WTC11 (cell line): ENCODE data around the gene CELF4.

Experiments used
- ETV6 ChIP-seq: sonication (generic); formaldehyde crosslinking; IDR thresholded peaks from 2 replicates; pipeline ENCODE4 v1.8.1; 2022; ENCODE audit warnings: mild to moderate bottlenecking, missing genetic modification reagents
- GRHL2 ChIP-seq: fragments of 250-450 bp; sonication (Bioruptor Pico); IDR thresholded peaks from 2 replicates; pipeline ENCODE4 v1.8.0; 2022; ENCODE audit warnings: mild to moderate bottlenecking, moderate library complexity; ENCODE audit not compliant: insufficient replicate concordance, severe bottlenecking
- SMAD3 ChIP-seq: sonication (generic); formaldehyde crosslinking; IDR thresholded peaks from 2 replicates; pipeline ENCODE4 v1.8.0; 2022; ENCODE audit warnings: missing genetic modification reagents, mild to moderate bottlenecking, borderline replicate concordance
- TEAD4 ChIP-seq: sonication (generic); formaldehyde crosslinking; IDR thresholded peaks from 2 replicates; pipeline ENCODE4 v1.8.0; 2022; ENCODE audit warnings: mild to moderate bottlenecking, missing genetic modification reagents
- TP53 ChIP-seq: sonication (generic); formaldehyde crosslinking; IDR thresholded peaks from 2 replicates; pipeline ENCODE4 v1.8.1; 2023; ENCODE audit warnings: mild to moderate bottlenecking, missing genetic modification reagents
- ZNF138 ChIP-seq: sonication (generic); formaldehyde crosslinking; conservative IDR thresholded peaks from 2 replicates; pipeline ENCODE4 v1.8.1; 2022; ENCODE audit warnings: mild to moderate bottlenecking, moderate library complexity, missing genetic modification reagents
- TF ChIP-seq, protein P1 (sequence below): fragments of 200-600 bp; IDR thresholded peaks from 2 replicates; pipeline ENCODE4 v1.8.0; 2022; ENCODE audit warnings: antibody characterized with exemption
- TF ChIP-seq, protein P2 (sequence below): sonication (generic); formaldehyde crosslinking; conservative IDR thresholded peaks from 2 replicates; pipeline ENCODE4 v1.8.1; 2023; ENCODE audit warnings: mild to moderate bottlenecking, low read depth, missing genetic modification reagents, moderate library complexity
- TF ChIP-seq, protein P3 (sequence below): sonication (generic); formaldehyde crosslinking; IDR thresholded peaks from 2 replicates; pipeline ENCODE4 v1.8.0; 2022; ENCODE audit warnings: mild to moderate bottlenecking, missing genetic modification reagents
- TF ChIP-seq, protein P4 (sequence below): sonication (generic); formaldehyde crosslinking; IDR thresholded peaks from 2 replicates; pipeline ENCODE4 v1.8.1; 2023; ENCODE audit warnings: mild to moderate bottlenecking, missing genetic modification reagents

DNA sequence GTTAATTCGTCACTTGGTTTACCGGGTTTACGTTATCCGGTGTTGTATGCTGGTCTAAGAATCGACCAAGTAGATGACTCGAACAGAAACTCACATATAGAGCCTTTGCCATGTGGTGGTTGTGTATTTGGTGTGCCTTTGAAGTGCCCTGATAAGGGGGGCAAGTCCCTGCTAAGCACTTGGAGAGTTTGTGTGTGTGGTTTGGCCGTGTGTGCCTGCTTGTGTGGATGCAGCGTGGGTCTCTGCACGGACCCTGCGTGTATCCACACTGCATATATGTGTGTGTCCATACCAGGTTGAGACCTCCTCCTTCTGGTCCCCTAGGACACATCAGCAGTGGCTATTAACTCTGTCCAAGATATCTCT is 2.4 kb upstream of the CELF4 start:
- TF ChIP-seq, protein P1, sequence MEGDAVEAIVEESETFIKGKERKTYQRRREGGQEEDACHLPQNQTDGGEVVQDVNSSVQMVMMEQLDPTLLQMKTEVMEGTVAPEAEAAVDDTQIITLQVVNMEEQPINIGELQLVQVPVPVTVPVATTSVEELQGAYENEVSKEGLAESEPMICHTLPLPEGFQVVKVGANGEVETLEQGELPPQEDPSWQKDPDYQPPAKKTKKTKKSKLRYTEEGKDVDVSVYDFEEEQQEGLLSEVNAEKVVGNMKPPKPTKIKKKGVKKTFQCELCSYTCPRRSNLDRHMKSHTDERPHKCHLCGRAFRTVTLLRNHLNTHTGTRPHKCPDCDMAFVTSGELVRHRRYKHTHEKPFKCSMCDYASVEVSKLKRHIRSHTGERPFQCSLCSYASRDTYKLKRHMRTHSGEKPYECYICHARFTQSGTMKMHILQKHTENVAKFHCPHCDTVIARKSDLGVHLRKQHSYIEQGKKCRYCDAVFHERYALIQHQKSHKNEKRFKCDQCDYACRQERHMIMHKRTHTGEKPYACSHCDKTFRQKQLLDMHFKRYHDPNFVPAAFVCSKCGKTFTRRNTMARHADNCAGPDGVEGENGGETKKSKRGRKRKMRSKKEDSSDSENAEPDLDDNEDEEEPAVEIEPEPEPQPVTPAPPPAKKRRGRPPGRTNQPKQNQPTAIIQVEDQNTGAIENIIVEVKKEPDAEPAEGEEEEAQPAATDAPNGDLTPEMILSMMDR = no peak
- TF ChIP-seq, protein P2, sequence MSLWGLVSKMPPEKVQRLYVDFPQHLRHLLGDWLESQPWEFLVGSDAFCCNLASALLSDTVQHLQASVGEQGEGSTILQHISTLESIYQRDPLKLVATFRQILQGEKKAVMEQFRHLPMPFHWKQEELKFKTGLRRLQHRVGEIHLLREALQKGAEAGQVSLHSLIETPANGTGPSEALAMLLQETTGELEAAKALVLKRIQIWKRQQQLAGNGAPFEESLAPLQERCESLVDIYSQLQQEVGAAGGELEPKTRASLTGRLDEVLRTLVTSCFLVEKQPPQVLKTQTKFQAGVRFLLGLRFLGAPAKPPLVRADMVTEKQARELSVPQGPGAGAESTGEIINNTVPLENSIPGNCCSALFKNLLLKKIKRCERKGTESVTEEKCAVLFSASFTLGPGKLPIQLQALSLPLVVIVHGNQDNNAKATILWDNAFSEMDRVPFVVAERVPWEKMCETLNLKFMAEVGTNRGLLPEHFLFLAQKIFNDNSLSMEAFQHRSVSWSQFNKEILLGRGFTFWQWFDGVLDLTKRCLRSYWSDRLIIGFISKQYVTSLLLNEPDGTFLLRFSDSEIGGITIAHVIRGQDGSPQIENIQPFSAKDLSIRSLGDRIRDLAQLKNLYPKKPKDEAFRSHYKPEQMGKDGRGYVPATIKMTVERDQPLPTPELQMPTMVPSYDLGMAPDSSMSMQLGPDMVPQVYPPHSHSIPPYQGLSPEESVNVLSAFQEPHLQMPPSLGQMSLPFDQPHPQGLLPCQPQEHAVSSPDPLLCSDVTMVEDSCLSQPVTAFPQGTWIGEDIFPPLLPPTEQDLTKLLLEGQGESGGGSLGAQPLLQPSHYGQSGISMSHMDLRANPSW = no peak
- TF ChIP-seq ZNF138 (CRISPR knock-in tag) (no peak), SMAD3 (no peak), GRHL2 (CRISPR knock-in tag) (no peak), ETV6 (CRISPR knock-in tag) (no peak), TP53 (CRISPR knock-in tag) (no peak), TEAD4 (CRISPR knock-in tag) (no peak)
- TF ChIP-seq, protein P3, sequence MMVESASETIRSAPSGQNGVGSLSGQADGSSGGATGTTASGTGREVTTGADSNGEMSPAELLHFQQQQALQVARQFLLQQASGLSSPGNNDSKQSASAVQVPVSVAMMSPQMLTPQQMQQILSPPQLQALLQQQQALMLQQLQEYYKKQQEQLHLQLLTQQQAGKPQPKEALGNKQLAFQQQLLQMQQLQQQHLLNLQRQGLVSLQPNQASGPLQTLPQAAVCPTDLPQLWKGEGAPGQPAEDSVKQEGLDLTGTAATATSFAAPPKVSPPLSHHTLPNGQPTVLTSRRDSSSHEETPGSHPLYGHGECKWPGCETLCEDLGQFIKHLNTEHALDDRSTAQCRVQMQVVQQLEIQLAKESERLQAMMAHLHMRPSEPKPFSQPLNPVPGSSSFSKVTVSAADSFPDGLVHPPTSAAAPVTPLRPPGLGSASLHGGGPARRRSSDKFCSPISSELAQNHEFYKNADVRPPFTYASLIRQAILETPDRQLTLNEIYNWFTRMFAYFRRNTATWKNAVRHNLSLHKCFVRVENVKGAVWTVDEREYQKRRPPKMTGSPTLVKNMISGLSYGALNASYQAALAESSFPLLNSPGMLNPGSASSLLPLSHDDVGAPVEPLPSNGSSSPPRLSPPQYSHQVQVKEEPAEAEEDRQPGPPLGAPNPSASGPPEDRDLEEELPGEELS (CRISPR knock-in tag) = no peak
- TF ChIP-seq, protein P4, sequence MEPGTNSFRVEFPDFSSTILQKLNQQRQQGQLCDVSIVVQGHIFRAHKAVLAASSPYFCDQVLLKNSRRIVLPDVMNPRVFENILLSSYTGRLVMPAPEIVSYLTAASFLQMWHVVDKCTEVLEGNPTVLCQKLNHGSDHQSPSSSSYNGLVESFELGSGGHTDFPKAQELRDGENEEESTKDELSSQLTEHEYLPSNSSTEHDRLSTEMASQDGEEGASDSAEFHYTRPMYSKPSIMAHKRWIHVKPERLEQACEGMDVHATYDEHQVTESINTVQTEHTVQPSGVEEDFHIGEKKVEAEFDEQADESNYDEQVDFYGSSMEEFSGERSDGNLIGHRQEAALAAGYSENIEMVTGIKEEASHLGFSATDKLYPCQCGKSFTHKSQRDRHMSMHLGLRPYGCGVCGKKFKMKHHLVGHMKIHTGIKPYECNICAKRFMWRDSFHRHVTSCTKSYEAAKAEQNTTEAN (CRISPR knock-in tag) = no peak
